ENCODE results near the gene BAG1. TPM values are rescaled to one million over a fixed set of nuclear protein-coding genes. Genes with fewer than 3 reads are reported as not detected.

The BAG1 gene
- total RNA-seq, 1 donor from 2014 or later: 58.3 TPM

DNA sequence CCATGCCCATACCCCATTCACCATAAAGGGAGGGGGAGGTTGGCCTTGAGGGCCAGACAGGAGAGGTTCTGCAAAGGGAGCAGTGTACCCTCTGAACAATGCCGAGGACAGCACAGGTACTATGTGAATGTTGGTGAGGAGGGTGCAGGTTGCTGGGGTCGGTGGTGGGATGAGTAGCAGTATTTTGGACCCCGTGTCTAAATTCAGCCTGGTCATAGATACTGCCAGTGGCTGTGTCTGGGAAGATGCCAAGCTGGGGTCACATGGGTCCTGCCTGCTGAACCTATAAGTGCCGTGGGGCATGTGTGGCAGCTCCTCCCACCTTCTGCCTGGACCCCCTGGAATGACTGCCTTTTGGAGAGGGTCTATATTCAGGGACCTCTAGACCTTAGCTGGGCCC, 35.9 kb downstream of the BAG1 start:
- CTCF ChIA-PET: no interaction called here
- Mint-ChIP-seq H3K27me3 (no peaks in the 10 kb centered on the region), H3K9me3 (no peaks in the 10 kb centered on the region), H3K4me3 (no peak overlapping the region), H3K4me1 (peaks cover 29% of the 10 kb centered on the region), H3K27ac (no peak overlapping the region), H3K36me3 (ENCODE audit: low read depth) (no peaks in the 10 kb centered on the region)
- POLR2A ChIA-PET: no interaction called here
- intact Hi-C loops (cut with micrococcal nuclease): loop anchor here (5.0 kb wide), 1 partner anchor 656 kb away; the partner anchor contains the start of gene NDUFB6
- ATAC-seq (ENCODE audit: low read depth): no peak
- no peak for DNase-seq
- TF ChIP-seq, protein P1, sequence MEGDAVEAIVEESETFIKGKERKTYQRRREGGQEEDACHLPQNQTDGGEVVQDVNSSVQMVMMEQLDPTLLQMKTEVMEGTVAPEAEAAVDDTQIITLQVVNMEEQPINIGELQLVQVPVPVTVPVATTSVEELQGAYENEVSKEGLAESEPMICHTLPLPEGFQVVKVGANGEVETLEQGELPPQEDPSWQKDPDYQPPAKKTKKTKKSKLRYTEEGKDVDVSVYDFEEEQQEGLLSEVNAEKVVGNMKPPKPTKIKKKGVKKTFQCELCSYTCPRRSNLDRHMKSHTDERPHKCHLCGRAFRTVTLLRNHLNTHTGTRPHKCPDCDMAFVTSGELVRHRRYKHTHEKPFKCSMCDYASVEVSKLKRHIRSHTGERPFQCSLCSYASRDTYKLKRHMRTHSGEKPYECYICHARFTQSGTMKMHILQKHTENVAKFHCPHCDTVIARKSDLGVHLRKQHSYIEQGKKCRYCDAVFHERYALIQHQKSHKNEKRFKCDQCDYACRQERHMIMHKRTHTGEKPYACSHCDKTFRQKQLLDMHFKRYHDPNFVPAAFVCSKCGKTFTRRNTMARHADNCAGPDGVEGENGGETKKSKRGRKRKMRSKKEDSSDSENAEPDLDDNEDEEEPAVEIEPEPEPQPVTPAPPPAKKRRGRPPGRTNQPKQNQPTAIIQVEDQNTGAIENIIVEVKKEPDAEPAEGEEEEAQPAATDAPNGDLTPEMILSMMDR (IDR thresholded peaks at IDR 0.05): no peak

DNA sequence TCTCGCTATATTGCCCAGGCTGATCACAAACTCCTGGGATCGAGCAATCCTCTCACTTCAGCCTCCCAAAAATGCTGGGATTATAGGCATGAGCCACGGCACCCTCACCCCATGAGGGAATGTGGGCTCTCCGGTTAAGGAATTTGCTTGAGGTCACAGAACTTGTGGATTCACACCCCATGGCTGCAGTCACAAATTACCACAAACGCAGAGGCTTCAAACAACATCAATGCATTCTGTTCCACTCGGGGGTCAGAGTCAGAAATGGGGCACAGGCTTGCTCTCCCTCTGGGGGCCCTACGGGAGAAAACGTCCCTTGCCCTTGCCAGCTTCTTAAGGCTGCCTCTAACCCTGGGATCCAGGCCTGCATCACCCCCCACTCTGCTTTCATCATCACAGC, 36.8 kb downstream of the BAG1 start:
- ChIA-PET CTCF (interaction anchor here (2.8 to 3.2 kb wide), 3 partner anchors 25 to 148 kb away, joined by 25 to 49 read pairs (median 48); no protein-coding TSS in a partner anchor), POLR2A (interaction anchor here (1.2 to 2.8 kb wide), 7 partner anchors 37 to 202 kb away, joined by 9 to 30 read pairs (median 17); partner anchors contain the start of genes B4GALT1, BAG1, CHMP5 and DNAJA1)
- peaks cover 31% of the 10 kb centered on the region for H3K4me1 Mint-ChIP-seq
- H3K9me3 Mint-ChIP-seq: no peaks in the 10 kb centered on the region
- TF ChIP-seq, protein P1 (IDR thresholded peaks at IDR 0.05): no peak
- intact Hi-C loops (cut with micrococcal nuclease): loop anchor here (1.0 to 5.0 kb wide), 4 partner anchors 37 to 655 kb away; partner anchors contain the start of genes APTX, BAG1, NDUFB6 and SMU1
- ATAC-seq (ENCODE audit: low read depth) (no peak), DNase-seq (no peak)
- H3K27me3 Mint-ChIP-seq: no peaks in the 10 kb centered on the region
- H3K27ac Mint-ChIP-seq: peak overlapping the region; percentile 92
- no peaks in the 10 kb centered on the region for H3K36me3 Mint-ChIP-seq (ENCODE audit: low read depth)
- no peak overlapping the region for H3K4me3 Mint-ChIP-seq

DNA sequence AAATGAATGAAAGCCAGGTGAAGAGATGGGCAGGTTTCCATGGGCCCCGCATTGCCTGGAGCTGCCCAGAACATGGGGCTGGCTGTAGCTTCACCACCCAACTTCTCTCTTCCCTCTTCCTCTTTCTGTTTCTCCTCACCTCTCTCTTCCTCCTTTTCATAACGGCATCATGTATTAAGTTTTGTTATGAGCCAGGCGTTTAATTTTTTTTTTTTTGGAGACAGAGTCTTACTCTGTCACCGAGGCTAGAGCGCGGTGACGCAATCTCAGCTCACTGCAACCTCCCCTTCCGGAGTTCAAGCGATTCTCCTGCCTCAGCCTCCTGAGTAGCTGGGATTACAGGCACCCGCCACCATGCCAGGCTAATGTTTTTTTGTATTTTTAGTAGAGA, 37.5 kb downstream of the BAG1 start:
- ATAC-seq (ENCODE audit: low read depth): peak; percentile 91
- CTCF ChIA-PET: interaction anchor here (0.8 to 3.2 kb wide), 26 partner anchors 11 to 183 kb away, joined by 3 to 49 read pairs (median 6); partner anchors contain the start of genes B4GALT1 and SMU1
- DNase-seq: no peak
- Mint-ChIP-seq H3K36me3 (ENCODE audit: low read depth) (no peaks in the 10 kb centered on the region), H3K4me1 (peaks cover 38% of the 10 kb centered on the region), H3K27ac (peak overlapping the region; percentile 92), H3K27me3 (no peaks in the 10 kb centered on the region), H3K4me3 (peak overlapping the region; percentile 47), H3K9me3 (no peaks in the 10 kb centered on the region)
- POLR2A ChIA-PET: interaction anchor here (0.7 to 2.8 kb wide), 20 partner anchors 24 to 201 kb away, joined by 3 to 30 read pairs (median 8); partner anchors contain the start of genes B4GALT1, BAG1, CHMP5 and DNAJA1
- TF ChIP-seq, protein P1 (IDR thresholded peaks at IDR 0.05): no peak
- intact Hi-C loops (cut with micrococcal nuclease): loop anchor here (1.0 to 5.0 kb wide), 4 partner anchors 37 to 655 kb away; partner anchors contain the start of genes APTX, BAG1, NDUFB6 and SMU1

GRCh38 chr9:33225319-33226147, 39.0 kb downstream of the BAG1 start:
- peak overlapping the region; percentile 4 for H3K27ac Mint-ChIP-seq

More at GRCh38 chr9:33225319-33226147, 39.0 kb downstream of the BAG1 start:
- Mint-ChIP-seq H3K4me3 (no peak overlapping the region), H3K27me3 (no peaks in the 10 kb centered on the region), H3K4me1 (peaks cover 51% of the 10 kb centered on the region), H3K36me3 (ENCODE audit: low read depth) (no peaks in the 10 kb centered on the region), H3K9me3 (no peaks in the 10 kb centered on the region)
- ATAC-seq (ENCODE audit: low read depth) (peak; percentile 33), DNase-seq (no peak)
- TF ChIP-seq, protein P1 (IDR thresholded peaks at IDR 0.05): no peak
- POLR2A ChIA-PET: interaction anchor here (0.7 to 2.8 kb wide), 18 partner anchors 23 to 248 kb away, joined by 3 to 30 read pairs (median 8); partner anchors contain the start of genes B4GALT1, BAG1, CHMP5 and DNAJA1
- CTCF ChIA-PET: interaction anchor here (0.7 to 3.2 kb wide), 40 partner anchors 9 to 644 kb away, joined by 3 to 49 read pairs (median 5); partner anchors contain the start of genes B4GALT1, NFX1, SMU1 and SPINK4
- intact Hi-C loops (cut with micrococcal nuclease): loop anchor here (1.0 to 5.0 kb wide), 5 partner anchors 58 to 653 kb away; partner anchors contain the start of genes B4GALT1, DNAJA1 and NDUFB6
